C4-2B (cell line): Measurements from ENCODE around the gene CRIP1.

ENCODE experiments used
- H3K27ac ChIP-seq: fragments of 450-650 bp; 2 replicates; pipeline ENCODE4 v1.5.1; 2017
- CTCF ChIP-seq: fragments of 450-650 bp; conservative IDR thresholded peaks from 2 replicates; pipeline ENCODE4 v1.5.1; 2017; ENCODE audit warnings: mild to moderate bottlenecking
- ZFX ChIP-seq: fragments of 450-650 bp; IDR thresholded peaks from 2 replicates; pipeline ENCODE4 v1.6.1; 2017

CRIP1 gene

GRCh38 chr14:105525326-105525725 lies 38.6 kb downstream of the CRIP1 start:
- TF ChIP-seq CTCF = no peak
- TF ChIP-seq ZFX = no peak

GRCh38 chr14:105525861-105526775 lies 39.4 kb downstream of the CRIP1 start, which contains the start of gene TMEM121:
Gene TMEM121, plus strand, starts transcription at chr14:105526583. Its CDS starts 2,252 bp downstream, at chr14:105528835.
- TF ChIP-seq CTCF (no peak), ZFX (no peak)
- H3K27ac ChIP-seq = no peak within 1 kb of the TSS

More at GRCh38 chr14:105525326-105525725, 38.6 kb downstream of the CRIP1 start:
- no peak overlapping the region for H3K27ac ChIP-seq

DNA sequence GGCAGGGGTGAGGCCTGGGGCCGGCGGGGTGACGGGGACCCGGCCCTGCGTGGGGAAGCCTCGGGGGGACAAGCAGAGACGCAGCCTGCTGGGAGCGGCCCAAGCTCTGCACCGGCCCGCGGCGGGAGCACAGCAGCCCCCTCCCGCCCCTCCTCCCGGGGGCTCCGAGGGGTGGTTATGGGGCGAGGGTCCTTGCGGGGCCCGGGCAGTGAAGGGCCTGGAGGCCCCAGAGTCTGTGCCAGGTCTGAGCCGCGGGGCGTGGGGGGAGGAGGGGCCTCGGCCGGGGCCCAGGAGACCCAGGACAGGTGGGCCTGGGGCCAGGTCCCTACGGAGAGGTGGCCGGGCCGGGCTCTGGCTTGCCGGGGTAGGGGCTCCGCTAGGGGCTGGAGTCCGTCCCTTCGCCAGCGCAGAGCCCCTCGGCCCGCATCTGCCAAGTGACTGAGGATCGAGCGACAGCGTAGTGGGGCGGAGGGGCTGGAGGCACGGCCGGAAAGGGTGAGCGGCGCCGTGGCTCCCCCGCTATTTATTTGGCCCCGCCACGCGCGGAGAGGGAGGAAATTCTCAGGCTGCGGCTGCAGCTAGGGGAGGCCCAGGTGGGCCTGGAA lies 40.2 kb downstream of the CRIP1 start:
- TF ChIP-seq CTCF (no peak), ZFX (no peak)
- no peak overlapping the region for H3K27ac ChIP-seq

- no peak overlapping the region for H3K27ac ChIP-seq
- TF ChIP-seq ZFX (no peak), CTCF (no peak)
Measured at GRCh38 chr14:105527381-105527825, 40.7 kb downstream of the CRIP1 start.

GRCh38 chr14:105527826-105528585 lies 41.3 kb downstream of the CRIP1 start:
- peak; percentile 55; the same call in 1 of the 2 replicates for TF ChIP-seq ZFX
- peak; percentile 94 for TF ChIP-seq CTCF
- peak overlapping the region; percentile 53 for H3K27ac ChIP-seq

DNA sequence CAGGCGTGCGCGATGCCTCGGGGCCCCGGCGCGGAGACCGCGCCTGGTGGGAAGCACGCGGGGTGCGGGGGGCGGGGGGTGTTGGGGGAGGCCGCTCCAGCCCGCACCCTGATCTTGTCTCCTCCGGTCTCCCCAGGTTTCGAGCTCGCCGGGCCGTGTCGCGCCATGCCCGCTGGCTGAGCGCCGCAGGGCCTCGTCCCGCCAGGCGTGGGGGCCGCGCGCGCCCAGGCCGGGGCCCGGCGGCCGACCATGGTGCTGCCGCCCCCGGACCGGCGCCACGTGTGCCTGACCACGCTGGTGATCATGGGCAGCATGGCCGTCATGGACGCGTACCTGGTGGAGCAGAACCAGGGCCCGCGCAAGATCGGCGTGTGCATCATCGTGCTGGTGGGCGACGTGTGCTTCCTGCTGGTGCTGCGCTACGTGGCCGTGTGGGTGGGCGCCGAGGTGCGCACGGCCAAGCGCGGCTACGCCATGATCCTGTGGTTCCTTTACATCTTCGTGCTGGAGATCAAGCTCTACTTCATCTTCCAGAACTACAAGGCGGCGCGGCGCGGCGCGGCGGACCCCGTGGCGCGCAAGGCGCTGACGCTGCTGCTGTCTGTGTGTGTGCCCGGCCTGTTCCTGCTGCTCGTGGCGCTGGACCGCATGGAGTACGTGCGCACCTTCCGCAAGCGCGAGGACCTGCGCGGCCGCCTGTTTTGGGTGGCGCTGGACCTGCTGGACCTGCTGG lies 42.1 kb downstream of the CRIP1 start:
- TF ChIP-seq ZFX = peak; percentile 48; the same call in 1 of the 2 replicates
- TF ChIP-seq CTCF = peak; percentile 75
- H3K27ac ChIP-seq = peak overlapping the region; percentile 53
